Spleen (tissue), 11 donors: ENCODE results near the gene ATP2B2. TPM values are rescaled to one million over a fixed set of nuclear protein-coding genes. Genes with fewer than 3 reads are reported as not detected.
A peak's percentile ranks its signal among the peaks of the same experiment; 100 is the strongest.
"Not testable (repeated sequence)": the region's sequence is repeated elsewhere in the genome, so short reads cannot be mapped to it uniquely, and the experiment has no call there.

ENCODE experiments used
- DNase-seq: peaks from one replicate; pipeline ENCODE4 v3.0.0-alpha.2; 2020
- H3K27ac ChIP-seq, 8 donors: fragments of 200-600 bp; sonication (generic) in 7 of 8; 1 replicate in 4 of 8; 2 replicates in 4 of 8; pipeline versions ENCODE4 v1.5.0 to v1.8.0; 2016 to 2021; ENCODE audit warnings: inconsistent platforms in 4 of 8, mild to moderate bottlenecking in 4 of 8, moderate library complexity in 1 of 8
- H3K27me3 ChIP-seq, 7 donors: fragments of 200-600 bp; sonication (generic) in 6 of 7; replicated peaks in 1 of 7; 1 replicate in 4 of 7; 2 replicates in 3 of 7; pipeline versions ENCODE4 v1.5.0 to v1.8.0; 2016 to 2021; ENCODE audit warnings: inconsistent platforms in 3 of 7, mild to moderate bottlenecking in 1 of 7
- H3K36me3 ChIP-seq, 6 donors: fragments of 200-600 bp; sonication (generic) in 5 of 6; 1 replicate in 4 of 6; 2 replicates in 2 of 6; pipeline versions ENCODE4 v1.5.0 to v1.8.0; 2016 to 2021; ENCODE audit warnings: inconsistent platforms in 2 of 6
- H3K4me1 ChIP-seq, 6 donors: fragments of 200-600 bp; sonication (generic) in 5 of 6; 1 replicate in 3 of 6; 2 replicates in 3 of 6; pipeline versions ENCODE4 v1.5.0 to v1.8.0; 2016 to 2021; ENCODE audit warnings: inconsistent platforms in 3 of 6
- H3K4me3 ChIP-seq, 8 donors: fragments of 200-600 bp; sonication (generic) in 7 of 8; 1 replicate in 4 of 8; 2 replicates in 4 of 8; pipeline versions ENCODE4 v1.5.0 to v1.8.0; 2016 to 2021; ENCODE audit warnings: inconsistent platforms in 4 of 8, mild to moderate bottlenecking in 4 of 8, moderate library complexity in 2 of 8
- H3K9me3 ChIP-seq, 8 donors: fragments of 200-600 bp; sonication (generic) in 7 of 8; 1 replicate in 4 of 8; 2 replicates in 4 of 8; pipeline versions ENCODE4 v1.5.0 to v1.8.0; 2016 to 2021; ENCODE audit warnings: inconsistent platforms in 4 of 8
- POLR2A ChIP-seq, 3 donors: fragments of 450-650 bp; IDR thresholded peaks; one replicate each; pipeline ENCODE4 v1.5.1; 2017; ENCODE audit warnings: antibody characterized with exemption in 3 of 3, mild to moderate bottlenecking in 1 of 3
- POLR2AphosphoS5 ChIP-seq, 3 donors: sonication (generic); formaldehyde crosslinking; IDR thresholded peaks; one replicate each; pipeline ENCODE4 v1.5.1; 2017; ENCODE audit warnings: antibody characterized with exemption in 3 of 3
- WGBS, 5 donors: extraction: QIAGEN DNeasy Blood & Tissue Kit in 3 of 5; methylation state at CpG; one replicate each; pipeline versions ENCODE4 v1.1.5 to v1.1.7; 2013 to 2018; 5-methylcytosine and 5-hydroxymethylcytosine counted together
- intact Hi-C: fragments of 100-400 bp; cut with DNase I; formaldehyde crosslinking; loops from one replicate; pipeline ENCODE4 v1.15.0; 2023; ENCODE audit warnings: low total_unique reads
- polyA plus RNA-seq, 3 donors: library from polyadenylated mRNA; stranded (reverse); fragments of 200-250 nt; gene quantifications; one replicate each; pipeline ENCODE4 v1.2.1, GENCODE V29; 2013
- total RNA-seq, 7 donors: library from RNA; depleted of rRNA in 3 of 7; stranded (reverse); fragments of >200 nt in 3 of 7; fragmentation: NEBNext Ultra II Directional in 4 of 7; extraction: Animal tissue kit (Norgen Biotek cat#: 25700) in 4 of 7; gene quantifications; one replicate each; pipeline versions ENCODE4 v1.1.0 to v1.2.1, GENCODE V29; 2016 to 2021
- TF ChIP-seq, protein P1 (sequence below), 11 experiments: fragments of 200-600 bp in 7 of 11; fragments of 450-650 bp in 4 of 11; sonication (generic) in 4 of 11; IDR thresholded peaks in 8 of 11; conservative IDR thresholded peaks in 3 of 11; 1 replicate in 7 of 11; 2 replicates in 4 of 11; pipeline versions ENCODE4 v1.4.0 to v1.8.0; 2016 to 2021; ENCODE audit warnings: antibody characterized with exemption in 11 of 11, inconsistent platforms in 4 of 11, mild to moderate bottlenecking in 1 of 11
- donor health status: healthy with polysubstance abuse.
- donor health status: DM: no; HTN: no; CAD: no; lungs with moderate emphysema.
- donor health status: DM: no; HTN: no; CAD: no.
- donor health status: Bipolar disorder and iron deficiency.
- donor health status: healthy.
- donor health status: DM: no; HTN: no; CAD: no.
- donor health status: DM: yes; HTN: yes; CAD: no.

The ATP2B2 gene
- total and polyA plus RNA-seq, 10 donors, result 0.02 to 1.5 (median 0.24) TPM; not detected in 2

DNA sequence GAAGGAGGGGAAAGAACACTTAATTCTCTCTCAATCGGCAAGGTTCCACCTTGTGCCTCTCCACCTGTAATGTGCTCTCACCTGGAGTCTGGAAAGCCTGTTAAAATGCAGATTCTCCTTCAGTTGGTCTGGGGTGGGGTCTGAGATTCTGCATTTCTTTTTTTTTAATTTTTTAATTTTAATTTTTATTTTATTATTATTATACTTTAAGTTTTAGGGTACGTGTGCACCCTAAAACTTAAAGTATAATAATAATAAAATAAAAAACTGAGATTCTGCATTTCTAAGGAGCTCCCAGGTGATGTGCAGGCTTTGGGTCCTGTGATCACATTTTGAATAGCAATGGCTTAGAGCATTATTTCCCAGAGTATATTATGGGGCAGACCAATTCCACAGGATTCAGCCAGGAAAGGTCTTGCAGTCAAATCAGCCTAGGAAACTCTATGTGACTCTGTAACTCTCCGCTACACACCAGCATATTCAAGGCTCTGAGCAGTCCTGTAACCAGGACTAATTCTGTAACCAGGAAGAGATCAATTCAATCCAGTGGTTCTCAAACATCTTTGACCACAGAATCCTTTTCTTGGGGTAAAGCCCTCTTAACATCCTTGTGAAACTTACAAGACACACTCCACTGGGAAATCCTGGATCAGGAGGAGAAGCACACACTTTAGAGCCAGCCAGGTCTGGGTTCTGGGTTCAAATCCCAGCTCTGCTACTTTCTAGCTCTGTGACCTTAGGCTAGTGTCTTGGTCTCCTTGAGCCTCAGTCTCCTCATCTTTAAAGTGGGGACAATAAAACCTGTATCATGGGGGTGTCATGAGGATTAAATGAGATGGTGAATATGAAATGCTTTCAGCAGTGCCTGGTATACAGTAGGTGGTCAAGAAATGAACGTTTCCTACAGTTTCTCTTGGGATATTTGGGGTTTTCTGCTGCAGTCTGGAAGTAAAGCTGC, 122.2 kb downstream of the ATP2B2 start:
- H3K4me3 ChIP-seq, result no peak overlapping the region
- WGBS, 5 donors, result 71 to 78% (median 74%) methylated on average over 4 of the region's 4 CpGs
- TF ChIP-seq POLR2A (IDR thresholded peaks at IDR 0.05), result no peak
- TF ChIP-seq, protein P1, sequence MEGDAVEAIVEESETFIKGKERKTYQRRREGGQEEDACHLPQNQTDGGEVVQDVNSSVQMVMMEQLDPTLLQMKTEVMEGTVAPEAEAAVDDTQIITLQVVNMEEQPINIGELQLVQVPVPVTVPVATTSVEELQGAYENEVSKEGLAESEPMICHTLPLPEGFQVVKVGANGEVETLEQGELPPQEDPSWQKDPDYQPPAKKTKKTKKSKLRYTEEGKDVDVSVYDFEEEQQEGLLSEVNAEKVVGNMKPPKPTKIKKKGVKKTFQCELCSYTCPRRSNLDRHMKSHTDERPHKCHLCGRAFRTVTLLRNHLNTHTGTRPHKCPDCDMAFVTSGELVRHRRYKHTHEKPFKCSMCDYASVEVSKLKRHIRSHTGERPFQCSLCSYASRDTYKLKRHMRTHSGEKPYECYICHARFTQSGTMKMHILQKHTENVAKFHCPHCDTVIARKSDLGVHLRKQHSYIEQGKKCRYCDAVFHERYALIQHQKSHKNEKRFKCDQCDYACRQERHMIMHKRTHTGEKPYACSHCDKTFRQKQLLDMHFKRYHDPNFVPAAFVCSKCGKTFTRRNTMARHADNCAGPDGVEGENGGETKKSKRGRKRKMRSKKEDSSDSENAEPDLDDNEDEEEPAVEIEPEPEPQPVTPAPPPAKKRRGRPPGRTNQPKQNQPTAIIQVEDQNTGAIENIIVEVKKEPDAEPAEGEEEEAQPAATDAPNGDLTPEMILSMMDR (IDR thresholded peaks at IDR 0.05 in 8 of 11, conservative IDR thresholded peaks at IDR 0.05 in 3 of 11), result no peak
- TF ChIP-seq POLR2AphosphoS5 (IDR thresholded peaks at IDR 0.05), result no peak
- intact Hi-C loops, result no loop called here
- H3K27ac ChIP-seq, result no peak overlapping the region
- peaks cover 0 to 25% (median 19%) of the 10 kb centered on the region in 8 donors for H3K9me3 ChIP-seq
- no peaks in the 10 kb centered on the region for H3K4me1 ChIP-seq
- H3K27me3 ChIP-seq, result peaks cover 0 to 2% (median 0%) of the 10 kb centered on the region in 7 donors
- DNase-seq, result no peak
- H3K36me3 ChIP-seq, result no peaks in the 10 kb centered on the region

DNA sequence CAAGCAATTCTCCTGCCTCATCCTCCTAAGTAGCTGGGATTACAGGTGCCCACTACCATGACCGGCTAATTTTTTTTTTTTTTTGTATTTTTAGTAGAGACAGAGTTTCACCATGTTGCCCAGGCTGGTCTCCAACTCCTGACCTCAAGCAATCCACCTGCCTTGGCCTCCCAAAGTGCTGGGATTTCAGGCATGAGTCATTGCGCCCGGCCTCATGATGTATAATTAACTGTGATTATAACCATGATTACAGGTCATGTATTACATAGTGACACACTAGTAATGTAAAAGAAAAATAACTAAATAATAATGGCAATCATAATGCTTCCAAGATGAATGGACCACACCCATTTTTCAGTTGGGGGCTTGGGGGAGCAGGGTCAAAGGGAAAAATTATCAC, 122.9 kb downstream of the ATP2B2 start:
- H3K4me3 ChIP-seq, H3K27ac ChIP-seq, H3K27me3 ChIP-seq, H3K4me1 ChIP-seq, intact Hi-C loops, DNase-seq, H3K36me3 ChIP-seq: not testable (repeated sequence)
- H3K9me3 ChIP-seq, result peaks cover 0 to 18% (median 12%) of the 10 kb centered on the region in 8 donors
- 79 to 95% (median 89%) methylated on average over 3 of the region's 3 CpGs for whole genome bisulfite sequencing, 5 donors

DNA sequence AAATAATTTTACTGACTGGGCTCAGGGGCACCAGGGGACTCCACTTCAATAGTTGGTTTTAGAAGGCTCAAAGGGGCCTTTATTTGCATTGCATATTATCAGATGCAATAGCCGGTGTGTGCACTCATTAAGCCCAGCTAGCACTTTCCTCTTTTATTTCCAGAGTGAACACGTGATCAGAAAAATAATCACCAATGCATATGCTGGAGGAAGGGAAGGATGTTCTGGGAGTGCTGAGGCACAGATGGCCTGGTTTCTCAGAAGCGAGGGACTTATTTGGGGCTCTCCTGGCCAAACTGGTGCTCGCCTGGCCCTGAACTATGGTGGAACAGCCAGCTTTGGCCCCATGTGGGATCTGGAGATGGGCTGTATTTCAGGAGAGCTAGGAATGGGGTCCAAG, 124.0 kb downstream of the ATP2B2 start:
- Histone ChIP-seq H3K9me3 (peaks cover 0 to 7% (median under 1%) of the 10 kb centered on the region in 8 donors), H3K36me3 (no peaks in the 10 kb centered on the region), H3K4me1 (no peaks in the 10 kb centered on the region), H3K27me3 (peaks cover 0 to 7% (median 0%) of the 10 kb centered on the region in 7 donors), H3K27ac (no peak overlapping the region), H3K4me3 (no peak overlapping the region)
- DNase-seq, result no peak
- WGBS, 5 donors, result 70 to 87% (median 78%) methylated on average over 4 of the region's 4 CpGs
- intact Hi-C loops, result no loop called here
- TF ChIP-seq, protein P1 (IDR thresholded peaks at IDR 0.05 in 8 of 11, conservative IDR thresholded peaks at IDR 0.05 in 3 of 11), result no peak
- TF ChIP-seq POLR2AphosphoS5 (IDR thresholded peaks at IDR 0.05) (no peak), POLR2A (IDR thresholded peaks at IDR 0.05) (no peak)

DNA sequence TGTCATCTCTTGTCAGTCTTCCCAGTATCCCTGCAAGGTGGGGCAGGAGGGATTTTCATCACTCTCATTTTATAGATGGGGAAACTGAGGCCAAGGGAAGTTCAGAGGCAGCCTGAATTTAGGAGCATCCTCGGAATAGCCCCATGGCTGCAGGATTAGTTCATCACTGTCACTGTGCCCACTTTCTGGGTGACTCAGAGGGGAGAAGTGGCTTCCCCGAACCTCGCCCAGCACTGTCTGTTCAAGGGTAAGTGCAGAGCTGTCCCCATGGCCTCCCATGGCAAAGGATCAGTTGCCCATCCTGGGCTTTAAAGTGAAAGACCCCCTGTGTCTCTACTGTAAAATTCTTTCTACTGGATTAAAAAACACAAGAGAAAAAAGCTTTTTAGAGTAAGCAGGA, 124.5 kb downstream of the ATP2B2 start:
- H3K27me3 ChIP-seq, result peaks cover 0 to 7% (median 0%) of the 10 kb centered on the region in 7 donors
- no peaks in the 10 kb centered on the region for H3K36me3 ChIP-seq
- no peak overlapping the region for H3K4me3 ChIP-seq
- peaks cover 0 to 2% (median 0%) of the 10 kb centered on the region in 8 donors for H3K9me3 ChIP-seq
- H3K27ac ChIP-seq, result no peak overlapping the region
- peak; percentile 48 for DNase-seq
- TF ChIP-seq POLR2AphosphoS5 (IDR thresholded peaks at IDR 0.05) (no peak), POLR2A (IDR thresholded peaks at IDR 0.05) (no peak)
- TF ChIP-seq, protein P1 (IDR thresholded peaks at IDR 0.05 in 8 of 11, conservative IDR thresholded peaks at IDR 0.05 in 3 of 11), result no peak
- H3K4me1 ChIP-seq, result no peaks in the 10 kb centered on the region
- 64 to 76% (median 69%) methylated on average over 3 of the region's 3 CpGs for WGBS, 5 donors
- intact Hi-C loops, result no loop called here
